Left hindlimb (tissue), 1 donor: Measurements from ENCODE around the gene GALNS.

ENCODE experiments used
- DNase-seq: peaks from one replicate; pipeline ENCODE4 v3.0.0-alpha.2; 2018

GALNS gene

GRCh38 chr16:88874938-88875599 lies 18.3 kb upstream of the GALNS start:
- no peak for DNase-seq

GRCh38 chr16:88872650-88873331 lies 16.0 kb upstream of the GALNS start:
- no peak for DNase-seq

DNA sequence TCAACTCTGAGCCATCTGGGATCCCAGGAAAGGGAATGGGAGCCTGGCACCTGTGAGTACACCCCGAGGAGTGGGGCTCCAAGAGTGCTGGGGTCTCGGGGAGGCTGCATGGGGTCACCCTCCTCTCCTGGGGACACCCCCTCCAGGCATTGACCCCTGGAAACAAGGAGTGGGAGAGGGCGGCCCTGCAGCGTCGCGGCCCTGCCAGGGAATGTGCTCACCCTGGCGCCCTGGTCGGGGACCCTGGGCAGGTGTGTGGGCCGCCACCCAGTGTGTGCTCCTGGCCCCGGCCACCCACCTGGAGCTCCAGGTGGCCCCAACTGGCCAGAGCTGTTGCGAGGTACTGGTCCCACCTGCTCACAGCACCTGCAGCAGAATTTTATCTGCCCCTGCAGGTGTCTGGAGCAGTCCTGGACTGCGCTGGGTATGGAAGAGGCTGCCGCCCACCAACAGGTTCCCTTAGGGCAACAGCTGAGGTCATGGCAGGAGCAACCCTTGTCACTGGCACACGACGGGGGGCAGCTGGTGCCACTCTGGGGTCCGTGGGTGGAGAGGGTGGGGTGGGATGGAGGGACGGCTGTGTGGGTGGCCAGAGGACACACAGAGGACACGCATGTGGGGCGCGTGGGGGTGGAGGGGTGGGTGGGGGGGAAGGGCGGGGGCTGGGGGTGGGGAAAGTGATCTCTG lies 15.1 kb upstream of the GALNS start:
- no peak for DNase-seq

GRCh38 chr16:88871349-88871702 lies 14.6 kb upstream of the GALNS start:
- DNase-seq = no peak

DNA sequence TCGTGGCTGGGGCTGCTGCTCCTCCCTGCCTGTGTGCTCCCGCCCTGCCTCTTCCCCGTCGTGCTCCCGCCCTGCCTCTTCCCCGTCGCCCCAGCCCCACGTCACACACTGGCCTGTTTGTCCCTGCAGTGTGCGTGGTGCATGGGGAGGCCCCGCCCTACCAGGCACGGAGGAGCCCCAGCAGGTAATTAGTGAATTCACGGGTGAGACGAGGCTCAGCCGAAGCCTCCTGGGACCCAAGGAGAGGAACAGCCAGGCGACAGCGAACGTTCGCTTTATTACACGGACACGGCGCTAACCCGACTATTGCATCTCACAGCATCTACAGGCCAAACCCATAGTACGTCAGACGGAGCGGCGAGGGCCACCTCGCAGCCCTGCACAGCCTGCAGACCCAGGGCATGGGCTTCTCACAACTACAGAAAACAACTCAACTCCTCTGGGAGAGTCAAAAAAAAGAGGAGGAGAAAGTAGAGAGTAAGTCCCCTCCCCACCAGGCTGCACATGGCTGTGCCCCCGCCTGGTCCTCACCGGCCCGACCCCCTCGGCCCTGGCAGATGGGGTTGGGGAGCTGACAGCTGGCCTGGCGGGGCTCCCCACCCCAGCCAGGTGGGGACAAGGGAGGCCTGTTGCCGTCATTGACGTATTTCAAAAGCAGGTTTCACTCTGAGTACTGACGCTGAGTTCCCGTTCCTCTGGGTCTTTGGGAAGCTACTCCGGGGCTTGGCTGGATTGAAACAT lies 14.0 kb upstream of the GALNS start:
- DNase-seq = no peak

DNA sequence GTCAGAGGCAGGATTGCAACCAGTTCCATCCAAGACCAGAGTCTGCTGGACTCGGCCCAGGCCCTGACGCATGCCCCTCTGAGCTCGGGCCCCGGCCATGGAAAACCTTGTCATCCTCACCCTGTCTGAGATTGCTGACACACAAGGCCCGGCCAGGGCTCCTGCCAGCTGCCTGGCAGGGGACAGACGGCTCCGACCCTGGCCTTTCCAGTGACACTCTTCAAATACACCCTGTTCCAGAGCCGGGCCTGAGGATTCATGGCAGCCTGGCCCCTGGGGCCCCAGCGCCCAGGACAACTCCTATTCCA lies 12.9 kb upstream of the GALNS start:
- DNase-seq = no peak

- DNase-seq = no peak
Measured at GRCh38 chr16:88868974-88869672, 12.4 kb upstream of the GALNS start.

- DNase-seq = no peak
Measured at GRCh38 chr16:88867581-88868246, 11.0 kb upstream of the GALNS start.

DNA sequence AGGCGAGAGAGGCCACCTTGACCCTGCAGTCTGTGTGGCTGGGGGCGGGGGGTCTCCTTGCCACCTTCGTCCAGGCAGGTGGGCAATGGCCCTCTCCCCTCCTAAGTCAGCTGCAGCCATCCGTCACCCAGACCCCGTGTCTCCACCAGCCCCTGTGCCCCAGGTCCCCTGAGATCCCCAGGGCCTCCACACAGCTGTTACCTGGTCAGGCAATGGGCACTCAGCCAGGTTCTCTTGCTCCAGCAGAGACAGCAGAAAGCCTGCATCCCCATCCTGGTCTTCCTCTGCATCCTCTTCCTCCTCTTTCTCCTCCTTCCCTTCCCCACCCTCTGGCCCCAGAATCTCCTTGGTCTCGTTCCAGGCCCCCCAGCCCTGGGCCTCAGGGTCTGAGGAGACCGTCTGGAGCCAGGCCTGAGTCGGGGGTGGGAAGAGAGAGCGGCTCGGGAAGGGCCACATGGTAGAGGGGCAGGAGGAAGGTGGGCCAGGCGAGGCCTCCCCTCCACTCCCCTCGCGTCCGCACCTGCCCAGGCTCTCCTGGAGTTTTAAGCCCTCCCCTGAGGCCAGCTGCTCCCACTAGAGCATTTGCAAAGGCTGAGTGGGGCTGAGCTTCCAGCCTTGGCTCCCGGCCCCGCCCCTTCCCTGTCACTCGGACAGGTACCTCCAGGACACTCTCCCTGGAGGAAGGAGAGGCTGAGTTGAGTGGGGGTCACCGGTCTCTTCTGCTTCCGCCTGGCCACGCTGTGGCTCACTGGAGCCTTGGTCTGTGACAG lies 9.6 kb upstream of the GALNS start, which contains the start of gene PABPN1L:
TSS of gene PABPN1L (minus strand) at position 510 of the 770 bp plus-strand sequence. CDS start at position 456, 54 bp downstream.
- DNase-seq = no peak

- DNase-seq = no peak
Measured at GRCh38 chr16:88865742-88866141, 9.0 kb upstream of the GALNS start.

DNA sequence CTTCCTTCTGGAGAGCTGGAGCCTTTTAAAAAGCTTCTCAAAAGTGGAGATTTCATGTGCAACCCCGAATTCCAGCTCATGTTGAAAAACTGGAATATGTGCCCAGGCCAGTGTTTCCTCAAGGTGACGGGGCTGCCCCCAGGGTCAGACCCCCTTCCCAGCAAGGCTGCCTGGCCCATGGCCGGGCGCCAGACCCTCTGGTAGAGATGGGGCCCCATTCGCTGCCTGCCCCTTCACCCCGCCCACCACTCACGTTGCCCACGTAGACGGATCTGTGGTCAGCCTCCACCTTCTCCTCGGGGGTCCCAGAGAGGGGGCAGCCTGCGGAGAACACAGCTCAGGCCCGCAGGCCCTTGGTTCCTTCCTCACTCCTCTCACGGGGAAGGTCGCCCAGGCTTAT lies 8.6 kb upstream of the GALNS start:
- DNase-seq = no peak

- DNase-seq = no peak
Measured at GRCh38 chr16:88864521-88864920, 7.8 kb upstream of the GALNS start.

DNA sequence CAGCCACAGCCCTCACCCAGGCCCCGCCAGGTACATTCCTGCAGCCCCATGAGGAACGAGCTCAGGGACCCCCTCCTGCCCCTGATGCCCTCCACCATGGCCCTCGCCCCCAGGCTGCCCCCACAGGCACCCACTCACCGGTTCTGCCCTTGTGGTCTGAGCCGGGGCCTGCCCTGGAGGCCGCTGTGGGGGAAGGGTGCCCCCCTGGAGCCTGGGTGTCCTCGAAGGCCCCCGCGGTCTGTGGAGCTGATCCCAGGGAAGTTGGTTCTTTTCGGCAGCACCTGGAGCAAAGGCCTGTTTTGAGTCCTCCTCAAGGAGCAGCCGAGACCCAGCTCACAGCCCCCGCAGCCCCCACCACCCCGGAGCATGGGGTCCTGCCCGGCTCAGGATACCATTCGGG lies 7.4 kb upstream of the GALNS start:
- DNase-seq = no peak

GRCh38 chr16:88863426-88863825 lies 6.7 kb upstream of the GALNS start:
- DNase-seq = no peak

GRCh38 chr16:88862968-88863367 lies 6.2 kb upstream of the GALNS start:
- no peak for DNase-seq

- DNase-seq = no peak
Measured at GRCh38 chr16:88861359-88861758, 4.6 kb upstream of the GALNS start.

- no peak for DNase-seq
Measured at GRCh38 chr16:88859381-88860091, 2.8 kb upstream of the GALNS start.

DNA sequence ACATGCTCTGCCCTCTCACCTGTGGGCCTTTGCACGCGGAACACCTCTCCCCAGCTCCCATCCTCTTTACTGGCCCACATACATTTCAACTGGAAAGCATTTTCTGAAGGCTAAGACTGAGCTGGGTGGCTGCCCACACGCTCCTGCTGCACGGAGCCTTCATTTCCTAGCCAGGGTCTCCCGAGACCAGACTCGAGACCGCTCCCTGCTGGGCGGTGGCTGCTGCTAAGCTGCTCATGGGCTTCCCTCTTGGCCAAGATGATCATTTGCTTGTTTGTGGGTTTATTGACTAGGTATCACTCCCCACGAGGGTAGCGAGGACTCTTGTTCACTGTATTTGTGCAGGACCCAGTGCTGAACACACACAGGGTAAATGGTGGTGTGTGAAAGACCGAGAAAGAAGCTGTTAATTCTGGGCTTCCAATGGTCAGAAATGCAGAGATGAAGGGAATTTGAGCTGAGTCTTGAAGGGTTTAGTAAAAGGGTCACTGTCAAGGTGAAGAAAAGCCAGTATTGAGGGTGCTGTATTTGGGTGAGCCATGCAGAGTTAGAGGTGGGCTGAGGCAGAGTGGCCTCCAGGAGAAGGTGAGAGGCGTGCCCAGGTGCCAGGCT lies 1.1 kb upstream of the GALNS start:
- peak; percentile 71 for DNase-seq

DNA sequence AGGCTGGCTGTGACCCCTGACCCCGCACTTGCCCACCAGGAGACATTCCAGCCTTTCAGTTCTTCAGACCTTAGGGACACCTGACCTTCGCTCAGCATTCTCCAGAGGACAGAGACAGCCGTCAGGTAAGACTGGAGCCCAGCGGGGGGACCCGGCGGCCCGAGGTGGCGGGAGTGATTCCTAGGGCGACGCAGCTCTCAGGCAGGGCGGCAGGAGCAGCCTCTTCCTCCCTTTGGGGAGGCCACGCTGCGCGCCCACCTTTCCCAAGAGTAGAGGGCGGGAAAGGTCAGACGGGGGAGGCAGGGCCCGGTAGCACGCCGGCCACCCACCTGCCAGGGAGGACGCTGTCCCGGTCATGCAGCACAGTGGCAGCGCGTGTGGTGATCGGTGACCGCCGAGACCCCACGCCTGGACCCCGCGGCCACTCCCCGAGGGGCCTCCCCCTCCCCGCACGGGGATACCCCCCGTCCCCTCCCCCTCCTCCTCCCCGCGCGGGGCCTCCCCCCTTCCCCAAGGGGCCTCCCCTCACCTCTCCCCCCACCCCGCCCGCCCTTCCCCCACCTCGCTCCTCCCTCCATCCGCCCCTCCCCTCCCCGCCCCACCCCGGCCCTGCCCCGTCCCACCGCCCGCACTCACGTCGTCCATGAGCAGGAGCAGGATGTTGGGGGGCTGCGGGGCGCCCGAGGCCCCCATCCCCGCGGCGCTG lies 472 bp downstream of the GALNS start:
- DNase-seq = no peak

GRCh38 chr16:88855736-88856121 lies 1.0 kb downstream of the GALNS start:
- DNase-seq = peak; percentile 39
